ENCODE results near the gene CDKL1.
A peak's percentile ranks its signal among the peaks of the same experiment; 100 is the strongest.
"Not testable (repeated sequence)": the region's sequence is repeated elsewhere in the genome, so short reads cannot be mapped to it uniquely, and the experiment has no call there.

The CDKL1 gene

GRCh38 chr14:50363714-50364111 is 33.0 kb downstream of the CDKL1 start:
- H3K27me3 ChIP-seq (ENCODE audit: control insufficient read depth, low read length), result peaks cover 3% of the 10 kb centered on the region; the same call in 1 of the 2 replicates
- H3K36me3 ChIP-seq (ENCODE audit: control insufficient read depth, low read length), result no peaks in the 10 kb centered on the region
- H3K4me3 ChIP-seq (ENCODE audit: low read length), result peak overlapping the region; percentile 53
- TF ChIP-seq EZH2phosphoT487 (IDR thresholded peaks at IDR 0.05; ENCODE audit: borderline replicate concordance, low read length) (no peak), CTCF (IDR thresholded peaks at IDR 0.05; ENCODE audit: low read depth, low read length, poor library complexity, severe bottlenecking) (no peak)
- no peak overlapping the region for H3K27ac ChIP-seq (ENCODE audit: low read depth, low read length)
- H3K79me2 ChIP-seq (ENCODE audit: control insufficient read depth, low read length), result no peaks in the 10 kb centered on the region
- no peaks in the 10 kb centered on the region; the same call in 1 of the 2 replicates for H4K20me1 ChIP-seq (ENCODE audit: control insufficient read depth, insufficient read depth, low read depth, low read length)
- H3K9me2 ChIP-seq (replicated peaks; ENCODE audit: control insufficient read depth, low read length), result no peaks in the 10 kb centered on the region
- H3K9me3 ChIP-seq (ENCODE audit: control insufficient read depth, insufficient read depth, low read length), result no peaks in the 10 kb centered on the region; the same call in 1 of the 2 replicates
- H3F3A ChIP-seq (ENCODE audit: control insufficient read depth, insufficient read depth), result no peaks in the 10 kb centered on the region
- peaks cover 27% of the 10 kb centered on the region for H3K4me1 ChIP-seq (ENCODE audit: control insufficient read depth, low read length)
- peak overlapping the region; percentile 66 for H3K4me2 ChIP-seq (ENCODE audit: low read length)

GRCh38 chr14:50362764-50363713 is 33.6 kb downstream of the CDKL1 start:
- no peaks in the 10 kb centered on the region for H3K36me3 ChIP-seq (ENCODE audit: control insufficient read depth, low read length)
- H4K20me1 ChIP-seq (ENCODE audit: control insufficient read depth, insufficient read depth, low read depth, low read length), result no peaks in the 10 kb centered on the region; the same call in 1 of the 2 replicates
- H3K27ac ChIP-seq (ENCODE audit: low read depth, low read length), result no peak overlapping the region
- peak overlapping the region; percentile 53 for H3K4me3 ChIP-seq (ENCODE audit: low read length)
- H3K4me2 ChIP-seq (ENCODE audit: low read length), result peak overlapping the region; percentile 66
- H3F3A ChIP-seq (ENCODE audit: control insufficient read depth, insufficient read depth), result no peaks in the 10 kb centered on the region
- H3K79me2 ChIP-seq (ENCODE audit: control insufficient read depth, low read length), result no peaks in the 10 kb centered on the region
- no peaks in the 10 kb centered on the region for H3K9me2 ChIP-seq (replicated peaks; ENCODE audit: control insufficient read depth, low read length)
- H3K27me3 ChIP-seq (ENCODE audit: control insufficient read depth, low read length), result peaks cover 3% of the 10 kb centered on the region; the same call in 1 of the 2 replicates
- TF ChIP-seq CTCF (IDR thresholded peaks at IDR 0.05; ENCODE audit: low read depth, low read length, poor library complexity, severe bottlenecking), result no peak
- TF ChIP-seq EZH2phosphoT487 (IDR thresholded peaks at IDR 0.05; ENCODE audit: borderline replicate concordance, low read length), result no peak
- H3K9me3 ChIP-seq (ENCODE audit: control insufficient read depth, insufficient read depth, low read length), result no peaks in the 10 kb centered on the region; the same call in 1 of the 2 replicates
- H3K4me1 ChIP-seq (ENCODE audit: control insufficient read depth, low read length), result peaks cover 27% of the 10 kb centered on the region

GRCh38 chr14:50361473-50362403 is 34.9 kb downstream of the CDKL1 start:
- H3F3A ChIP-seq (ENCODE audit: control insufficient read depth, insufficient read depth); H3K4me3 ChIP-seq (ENCODE audit: low read length); H3K79me2 ChIP-seq (ENCODE audit: control insufficient read depth, low read length); H3K9me2 ChIP-seq (replicated peaks; ENCODE audit: control insufficient read depth, low read length); H3K9me3 ChIP-seq (ENCODE audit: control insufficient read depth, insufficient read depth, low read length); H3K4me2 ChIP-seq (ENCODE audit: low read length); H3K27ac ChIP-seq (ENCODE audit: low read depth, low read length); H3K36me3 ChIP-seq (ENCODE audit: control insufficient read depth, low read length); H4K20me1 ChIP-seq (ENCODE audit: control insufficient read depth, insufficient read depth, low read depth, low read length); H3K27me3 ChIP-seq (ENCODE audit: control insufficient read depth, low read length): not testable (repeated sequence)
- peaks cover 22% of the 10 kb centered on the region for H3K4me1 ChIP-seq (ENCODE audit: control insufficient read depth, low read length)
